K562 (cell line): ENCODE results near the gene SLC9A1. TPM values are rescaled to one million over a fixed set of nuclear protein-coding genes. Genes with fewer than 3 reads are reported as not detected.

Experiments used
- ATAC-seq: fragments of 200-7000 bp; cut with Tn5 transposase; 3 replicates; pipeline ENCODE4 v1.9.1; 2020; ENCODE audit warnings: moderate library complexity
- BruUV-seq: library from RNA; stranded (reverse); fragments of 400-500 nt; replicated peaks from 2 replicates; lab custom pipeline; 2021; lab: Mats Ljungman, UMichigan
- CTCF ChIA-PET: fragments of 300-600 bp; formaldehyde crosslinking; extraction: SDS; loops from one replicate; lab custom pipeline; 2021; ENCODE audit warnings: low intra/inter-chr PET ratio; lab: Yijun Ruan, JAX
- POLR2A ChIA-PET: fragments of 300-600, 350-650 bp; sonication (Branson Sonifier 250); formaldehyde crosslinking; extraction: SDS; loops from one replicate; lab custom pipeline; 2021; ENCODE audit warnings: antibody characterized with exemption, inconsistent platforms; lab: Yijun Ruan, JAX
- DNase-seq, 4 experiments: peaks; one replicate each; pipeline versions ENCODE4 v3.0.0 to v3.0.0-alpha.2; 2011 to 2018; ENCODE audit warnings: low spot score in 3 of 4, mixed read lengths in 3 of 4; ENCODE audit errors: extremely low read depth in 1 of 4
- FAIRE-seq: peaks from 2 replicates; lab custom pipeline; 2011; peaks lifted over from hg19 to GRCh38; lab: Jason Lieb, UNC
- H2AFZ ChIP-seq: 2 replicates; pipeline ENCODE4 v1.6.0; 2011; ENCODE audit warnings: low read depth, low read length, control low read depth, inconsistent platforms
- H3K27ac ChIP-seq: fragments of 200-600 bp; 3 replicates; pipeline ENCODE4 v1.8.0; 2011; ENCODE audit warnings: low read depth, mild to moderate bottlenecking, control low read depth, inconsistent platforms, low read length, moderate library complexity, mixed read lengths; ENCODE audit errors: extremely low read depth
- H3K27me3 ChIP-seq, 2 experiments: fragments of 300-600 bp in 1 of 2; 2 replicates in 1 of 2; 3 replicates in 1 of 2; pipeline versions ENCODE4 v1.6.0 to v1.8.0; 2011; ENCODE audit warnings: inconsistent platforms in 2 of 2, low read length in 2 of 2, mild to moderate bottlenecking in 1 of 2, mixed read lengths in 1 of 2, moderate library complexity in 1 of 2; ENCODE audit not compliant: control insufficient read depth in 2 of 2, insufficient read depth in 2 of 2
- H3K36me3 ChIP-seq: fragments of 300-600 bp; 3 replicates; pipeline ENCODE4 v1.8.0; 2011; ENCODE audit warnings: mild to moderate bottlenecking, low read length, inconsistent platforms; ENCODE audit not compliant: control insufficient read depth, insufficient read depth
- H3K4me1 ChIP-seq, 2 experiments: fragments of 200-600 bp in 1 of 2; replicated peaks in 1 of 2; 2 replicates in 1 of 2; 3 replicates in 1 of 2; pipeline versions ENCODE4 v1.5.1 to v1.8.0; 2011; ENCODE audit warnings: inconsistent platforms in 2 of 2, low read length in 2 of 2, mild to moderate bottlenecking in 1 of 2, mixed read lengths in 1 of 2, moderate library complexity in 1 of 2; ENCODE audit not compliant: control insufficient read depth in 2 of 2, insufficient read depth in 2 of 2
- H3K4me2 ChIP-seq: 2 replicates; pipeline ENCODE4 v1.6.1; 2011; ENCODE audit warnings: low read length, control low read depth, inconsistent platforms, mixed read lengths; ENCODE audit not compliant: insufficient read depth
- H3K4me3 ChIP-seq: fragments of 200-600 bp; sonication (generic), shearing (Covaris generic); 2 replicates; pipeline ENCODE4 v1.5.1; 2016; ENCODE audit warnings: control low read depth, inconsistent platforms
- H3K79me2 ChIP-seq: fragments of 200-600 bp; 3 replicates; pipeline ENCODE4 v1.8.0; 2011; ENCODE audit warnings: low read length, inconsistent platforms; ENCODE audit not compliant: control insufficient read depth, insufficient read depth
- H3K9ac ChIP-seq, 2 experiments: 2 replicates each; pipeline versions ENCODE4 v1.6.0 to v1.6.1; 2011; ENCODE audit warnings: low read depth in 2 of 2, low read length in 2 of 2, control low read depth in 1 of 2, inconsistent platforms in 1 of 2, mild to moderate bottlenecking in 1 of 2, mixed read lengths in 1 of 2; ENCODE audit not compliant: insufficient read depth in 1 of 2
- H3K9me1 ChIP-seq: one replicate; pipeline ENCODE4 v1.6.0; 2011; ENCODE audit warnings: inconsistent platforms, mild to moderate bottlenecking, low read length, moderate library complexity; ENCODE audit not compliant: control insufficient read depth, insufficient read depth
- H3K9me3 ChIP-seq: replicated peaks from 2 replicates; pipeline ENCODE4 v1.5.1; 2011; ENCODE audit warnings: low read depth, low read length, inconsistent platforms; ENCODE audit not compliant: control insufficient read depth, insufficient read depth
- H4K20me1 ChIP-seq: replicated peaks from 2 replicates; pipeline ENCODE4 v1.6.1; 2011; ENCODE audit warnings: low read length, inconsistent platforms, mixed read lengths; ENCODE audit not compliant: control insufficient read depth, insufficient read depth
- COPS2 ChIP-seq: fragments of 450-650 bp; conservative IDR thresholded peaks from 2 replicates; pipeline ENCODE4 v1.6.1; 2016; ENCODE audit warnings: mild to moderate bottlenecking, moderate library complexity
- EHMT2 ChIP-seq: fragments of 450-650 bp; IDR thresholded peaks from 2 replicates; pipeline ENCODE4 v1.6.1; 2018; ENCODE audit warnings: antibody characterized with exemption
- MTA3 ChIP-seq: fragments of 450-650 bp; formaldehyde crosslinking; IDR thresholded peaks from 2 replicates; pipeline ENCODE4 v1.6.1; 2017; ENCODE audit warnings: mild to moderate bottlenecking, borderline replicate concordance
- NCOA4 ChIP-seq: fragments of 450-650 bp; IDR thresholded peaks from 2 replicates; pipeline ENCODE4 v1.6.1; 2018; ENCODE audit warnings: mild to moderate bottlenecking; ENCODE audit not compliant: partially characterized antibody
- PHB ChIP-seq: fragments of 250-450 bp; sonication (Bioruptor Pico); IDR thresholded peaks from 2 replicates; pipeline ENCODE4 v1.5.0; 2021
- PRPF4 ChIP-seq: fragments of 200-400 bp; formaldehyde crosslinking; IDR thresholded peaks from one replicate; pipeline ENCODE4 v1.6.1; 2017; ENCODE audit warnings: low read length, low read depth, mild to moderate bottlenecking; ENCODE audit not compliant: insufficient read depth, poor library complexity, severe bottlenecking
- RBM39 ChIP-seq: fragments of 200-400 bp; formaldehyde crosslinking; optimal IDR thresholded peaks from 2 replicates; pipeline ENCODE3; 2018; ENCODE audit warnings: low read depth, low read length
- SIN3A ChIP-seq, 2 experiments: fragments of 150-350 bp in 1 of 2; IDR thresholded peaks; 2 replicates each; pipeline ENCODE4 v1.6.1; 2011 to 2016; ENCODE audit warnings: borderline replicate concordance in 2 of 2, low read depth in 2 of 2, low read length in 2 of 2, mild to moderate bottlenecking in 2 of 2, moderate library complexity in 2 of 2; ENCODE audit not compliant: control insufficient read depth in 1 of 2
- STAT5B ChIP-seq: fragments of 250-450 bp; sonication (Bioruptor Pico); IDR thresholded peaks from 2 replicates; pipeline ENCODE4 v1.8.0; 2021; ENCODE audit warnings: mild to moderate bottlenecking, inconsistent platforms
- XRCC5 ChIP-seq: fragments of 200-400 bp; formaldehyde crosslinking; IDR thresholded peaks from 2 replicates; pipeline ENCODE4 v1.6.1; 2017; ENCODE audit warnings: low read depth, mild to moderate bottlenecking, low read length
- ZBTB8A ChIP-seq: fragments of 450-650 bp; IDR thresholded peaks from 2 replicates; pipeline ENCODE4 v1.6.1; 2018; ENCODE audit warnings: mild to moderate bottlenecking, moderate library complexity; ENCODE audit not compliant: partially characterized antibody
- ZNF184 ChIP-seq: sonication (generic); formaldehyde crosslinking; IDR thresholded peaks from 2 replicates; pipeline ENCODE4 v1.5.0; 2020; ENCODE audit warnings: missing genetic modification reagents
- ZNF57 ChIP-seq: fragments of 450-650 bp; formaldehyde crosslinking; IDR thresholded peaks from 2 replicates; pipeline ENCODE4 v1.4.0; 2020; ENCODE audit warnings: mild to moderate bottlenecking, moderate library complexity
- WGBS: fragments of 100-300 bp; shearing (Covaris generic); methylation state at CpG from one replicate; pipeline ENCODE4 v1.1.6; 2016; ENCODE audit warnings: low coverage, mixed read lengths; ENCODE audit not compliant: insufficient coverage; ENCODE audit errors: missing lambda C conversion rate; 5-methylcytosine and 5-hydroxymethylcytosine counted together
- in situ Hi-C: fragments of 300-500 bp; cut with MboI; formaldehyde crosslinking; loops from 4 replicates; pipeline ENCODE4 v1.15.0; 2018; ENCODE audit warnings: inconsistent platforms, mixed read lengths
- intact Hi-C: fragments of 100-400 bp; cut with micrococcal nuclease; formaldehyde crosslinking; loops from 2 replicates; pipeline ENCODE4 v1.14.2; 2022
- polyA plus RNA-seq, 8 experiments: library from polyadenylated mRNA; depleted of rRNA in 4 of 8; stranded (reverse) in 5 of 8; unstranded in 3 of 8; fragments of >200 nt; fragmentation: Nextera tagmentation in 2 of 8; fragmentation: Illumina TruSeq in 1 of 8; extraction: Ambion mirVana in 2 of 8; extraction: Trizol in 1 of 8; gene quantifications; 2 replicates each; pipeline versions ENCODE4 v1.2.1 to v1.2.3, GENCODE V29; 2011 to 2014; ENCODE audit warnings: inconsistent platforms in 1 of 8, missing spikeins in 1 of 8
- total RNA-seq, 7 experiments: library from RNA; depleted of rRNA in 6 of 7; stranded (reverse); fragments of >200 nt in 6 of 7; fragmentation: Illumina TruSeq in 2 of 7; extraction: Trizol in 2 of 7; gene quantifications; 2 replicates each; pipeline versions ENCODE4 v1.2.1 to v1.2.3, GENCODE V29; 2011 to 2021; ENCODE audit warnings: low replicate concordance in 1 of 7
- TF ChIP-seq, protein P1 (sequence below): fragments of 450-650 bp; formaldehyde crosslinking; conservative IDR thresholded peaks from 2 replicates; pipeline ENCODE4 v1.4.0; 2022; ENCODE audit warnings: mild to moderate bottlenecking, missing genetic modification characterization
- TF ChIP-seq, protein P2 (sequence below): IDR thresholded peaks from 2 replicates; pipeline ENCODE4 v1.6.1; 2011; ENCODE audit warnings: borderline replicate concordance, low read depth, mild to moderate bottlenecking, moderate library complexity, low read length; ENCODE audit not compliant: insufficient read depth, poor library complexity, severe bottlenecking
- TF ChIP-seq, protein P3 (sequence below): fragments of 250-450 bp; sonication (Bioruptor Pico); IDR thresholded peaks from 2 replicates; pipeline ENCODE4 v1.8.0; 2021; ENCODE audit warnings: borderline replicate concordance, mild to moderate bottlenecking, moderate library complexity; ENCODE audit not compliant: poor library complexity, severe bottlenecking
- TF ChIP-seq, protein P4 (sequence below): fragments of 250-450 bp; sonication (Bioruptor Pico); IDR thresholded peaks from 2 replicates; pipeline ENCODE4 v1.8.0; 2022; ENCODE audit warnings: moderate library complexity, mild to moderate bottlenecking, inconsistent platforms
- TF ChIP-seq, protein P5 (sequence below): sonication (generic); formaldehyde crosslinking; IDR thresholded peaks from 2 replicates; pipeline ENCODE4 v1.8.0; 2022; ENCODE audit warnings: mild to moderate bottlenecking, missing genetic modification reagents

Gene SLC9A1
- total and polyA plus RNA-seq, 9 of the 15 experiments (the other 6 are each of a cell fraction or from before 2014, with no cell fraction given), result 0.59 to 14.4 (median 2.0) TPM

DNA sequence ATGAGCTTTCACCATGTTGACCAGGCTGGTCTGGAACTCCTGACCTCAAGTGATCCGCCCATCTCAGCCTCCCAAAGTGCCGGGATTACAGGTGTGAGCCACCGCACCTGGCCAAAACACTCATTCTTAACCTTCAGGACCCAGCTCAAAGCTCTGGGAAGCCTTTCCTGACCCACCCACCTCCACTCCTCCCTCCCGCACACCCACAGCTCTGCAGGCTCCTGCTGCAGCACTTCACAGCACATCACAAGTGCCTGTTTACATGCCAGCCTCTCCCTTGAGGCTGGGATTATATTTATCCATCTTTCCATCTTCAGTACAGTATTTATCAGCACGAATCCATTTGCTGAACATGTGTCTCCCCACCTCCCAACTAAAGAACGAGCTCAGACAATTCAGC lies 14.9 kb downstream of the SLC9A1 start:
- Histone ChIP-seq H4K20me1 (no peaks in the 10 kb centered on the region; the same call in 1 of the 2 replicates), H3K9ac (no peak overlapping the region), H3K79me2 (peaks cover under 1% of the 10 kb centered on the region; the same call in 1 of the 3 replicates), H2AFZ (no peak overlapping the region), H3K9me3 (0 out of 2 replicates have a peak, but pooled peaks cover under 1% of the 10 kb centered on the region), H3K4me1 (peaks cover 27 to 29% of the 10 kb centered on the region in 2 experiments), H3K9me1 (peaks cover 13% of the 10 kb centered on the region), H3K27ac (no peak overlapping the region), H3K4me2 (no peak overlapping the region), H3K27me3 (no peaks in the 10 kb centered on the region), H3K4me3 (no peak overlapping the region), H3K36me3 (peaks cover 8% of the 10 kb centered on the region; the same call in 1 of the 3 replicates)
- DNase-seq (no peak), ATAC-seq (no peak), FAIRE-seq (no peak)
- WGBS, result 74% methylated on average over 6 of the region's 6 CpGs
- POLR2A ChIA-PET, result interaction anchor here (1.0 to 15.5 kb wide), 7 partner anchors 11 to 61 kb away, joined by 3 to 380 read pairs (median 4); partner anchors contain the start of gene SLC9A1
- CTCF ChIA-PET, result no interaction called here
- no TSS peak for BruUV-seq
- TF ChIP-seq XRCC5 (no peak), RBM39 (no peak), EHMT2 (no peak), PHB (CRISPR knock-in tag) (no peak), ZNF184 (no peak), COPS2 (no peak), NCOA4 (no peak), MTA3 (no peak), ZBTB8A (no peak), STAT5B (CRISPR knock-in tag) (no peak), SIN3A (IDR thresholded peaks at IDR 0.05; ENCODE audit: borderline replicate concordance in 2 of 2, control insufficient read depth in 1 of 2, low read depth in 2 of 2, low read length in 2 of 2) (no peak), PRPF4 (no peak), ZNF57 (CRISPR knock-in tag) (no peak)
- TF ChIP-seq, protein P1, sequence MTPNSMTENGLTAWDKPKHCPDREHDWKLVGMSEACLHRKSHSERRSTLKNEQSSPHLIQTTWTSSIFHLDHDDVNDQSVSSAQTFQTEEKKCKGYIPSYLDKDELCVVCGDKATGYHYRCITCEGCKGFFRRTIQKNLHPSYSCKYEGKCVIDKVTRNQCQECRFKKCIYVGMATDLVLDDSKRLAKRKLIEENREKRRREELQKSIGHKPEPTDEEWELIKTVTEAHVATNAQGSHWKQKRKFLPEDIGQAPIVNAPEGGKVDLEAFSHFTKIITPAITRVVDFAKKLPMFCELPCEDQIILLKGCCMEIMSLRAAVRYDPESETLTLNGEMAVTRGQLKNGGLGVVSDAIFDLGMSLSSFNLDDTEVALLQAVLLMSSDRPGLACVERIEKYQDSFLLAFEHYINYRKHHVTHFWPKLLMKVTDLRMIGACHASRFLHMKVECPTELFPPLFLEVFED (CRISPR knock-in tag), result no peak
- TF ChIP-seq, protein P2, sequence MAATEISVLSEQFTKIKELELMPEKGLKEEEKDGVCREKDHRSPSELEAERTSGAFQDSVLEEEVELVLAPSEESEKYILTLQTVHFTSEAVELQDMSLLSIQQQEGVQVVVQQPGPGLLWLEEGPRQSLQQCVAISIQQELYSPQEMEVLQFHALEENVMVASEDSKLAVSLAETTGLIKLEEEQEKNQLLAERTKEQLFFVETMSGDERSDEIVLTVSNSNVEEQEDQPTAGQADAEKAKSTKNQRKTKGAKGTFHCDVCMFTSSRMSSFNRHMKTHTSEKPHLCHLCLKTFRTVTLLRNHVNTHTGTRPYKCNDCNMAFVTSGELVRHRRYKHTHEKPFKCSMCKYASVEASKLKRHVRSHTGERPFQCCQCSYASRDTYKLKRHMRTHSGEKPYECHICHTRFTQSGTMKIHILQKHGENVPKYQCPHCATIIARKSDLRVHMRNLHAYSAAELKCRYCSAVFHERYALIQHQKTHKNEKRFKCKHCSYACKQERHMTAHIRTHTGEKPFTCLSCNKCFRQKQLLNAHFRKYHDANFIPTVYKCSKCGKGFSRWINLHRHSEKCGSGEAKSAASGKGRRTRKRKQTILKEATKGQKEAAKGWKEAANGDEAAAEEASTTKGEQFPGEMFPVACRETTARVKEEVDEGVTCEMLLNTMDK, result no peak
- TF ChIP-seq, protein P3, sequence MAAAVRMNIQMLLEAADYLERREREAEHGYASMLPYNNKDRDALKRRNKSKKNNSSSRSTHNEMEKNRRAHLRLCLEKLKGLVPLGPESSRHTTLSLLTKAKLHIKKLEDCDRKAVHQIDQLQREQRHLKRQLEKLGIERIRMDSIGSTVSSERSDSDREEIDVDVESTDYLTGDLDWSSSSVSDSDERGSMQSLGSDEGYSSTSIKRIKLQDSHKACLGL, result no peak
- TF ChIP-seq, protein P4, sequence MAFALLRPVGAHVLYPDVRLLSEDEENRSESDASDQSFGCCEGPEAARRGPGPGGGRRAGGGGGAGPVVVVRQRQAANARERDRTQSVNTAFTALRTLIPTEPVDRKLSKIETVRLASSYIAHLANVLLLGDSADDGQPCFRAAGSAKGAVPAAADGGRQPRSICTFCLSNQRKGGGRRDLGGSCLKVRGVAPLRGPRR (CRISPR knock-in tag), result no peak
- TF ChIP-seq, protein P5, sequence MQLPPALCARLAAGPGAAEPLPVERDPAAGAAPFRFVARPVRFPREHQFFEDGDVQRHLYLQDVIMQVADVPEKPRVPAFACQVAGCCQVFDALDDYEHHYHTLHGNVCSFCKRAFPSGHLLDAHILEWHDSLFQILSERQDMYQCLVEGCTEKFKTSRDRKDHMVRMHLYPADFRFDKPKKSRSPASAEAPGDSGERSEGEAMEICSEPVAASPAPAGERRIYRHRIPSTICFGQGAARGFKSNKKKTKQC, result no peak
- intact Hi-C loops, result no loop called here
- in situ Hi-C loops, result no loop called here
